ENCODE measurements around the gene IFRD2.
A peak's percentile ranks its signal among the peaks of the same experiment; 100 is the strongest.

IFRD2 gene

DNA sequence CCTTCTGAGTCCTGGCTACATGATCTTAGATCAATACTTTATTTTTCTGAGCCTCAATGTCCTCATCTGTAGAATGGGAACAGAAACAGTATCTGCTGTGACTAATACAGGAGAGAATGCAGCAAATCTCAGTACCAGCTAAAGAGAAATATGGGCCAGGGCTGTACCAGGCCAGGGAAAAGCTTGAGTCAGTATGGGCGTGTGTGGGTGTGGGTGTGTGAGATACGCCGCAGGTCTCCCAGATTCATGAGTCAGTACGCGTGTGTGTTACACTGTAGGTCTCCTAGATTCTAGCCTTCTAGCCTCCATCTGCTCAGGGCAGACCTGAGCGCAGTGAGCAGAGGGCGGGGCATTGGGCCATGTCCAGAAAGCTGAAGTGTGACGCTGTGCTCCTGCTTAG lies 41.0 kb downstream of the IFRD2 start:
- no peak for DNase-seq (ENCODE audit: low spot score)
- in situ Hi-C loops (cut with MboI; ENCODE audit: low pct_unique_long_range_greater_than_20kb, low sequenced_read_pairs, unreplicated experiment): no loop called here
- TF ChIP-seq, protein P1, sequence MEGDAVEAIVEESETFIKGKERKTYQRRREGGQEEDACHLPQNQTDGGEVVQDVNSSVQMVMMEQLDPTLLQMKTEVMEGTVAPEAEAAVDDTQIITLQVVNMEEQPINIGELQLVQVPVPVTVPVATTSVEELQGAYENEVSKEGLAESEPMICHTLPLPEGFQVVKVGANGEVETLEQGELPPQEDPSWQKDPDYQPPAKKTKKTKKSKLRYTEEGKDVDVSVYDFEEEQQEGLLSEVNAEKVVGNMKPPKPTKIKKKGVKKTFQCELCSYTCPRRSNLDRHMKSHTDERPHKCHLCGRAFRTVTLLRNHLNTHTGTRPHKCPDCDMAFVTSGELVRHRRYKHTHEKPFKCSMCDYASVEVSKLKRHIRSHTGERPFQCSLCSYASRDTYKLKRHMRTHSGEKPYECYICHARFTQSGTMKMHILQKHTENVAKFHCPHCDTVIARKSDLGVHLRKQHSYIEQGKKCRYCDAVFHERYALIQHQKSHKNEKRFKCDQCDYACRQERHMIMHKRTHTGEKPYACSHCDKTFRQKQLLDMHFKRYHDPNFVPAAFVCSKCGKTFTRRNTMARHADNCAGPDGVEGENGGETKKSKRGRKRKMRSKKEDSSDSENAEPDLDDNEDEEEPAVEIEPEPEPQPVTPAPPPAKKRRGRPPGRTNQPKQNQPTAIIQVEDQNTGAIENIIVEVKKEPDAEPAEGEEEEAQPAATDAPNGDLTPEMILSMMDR (IDR thresholded peaks at IDR 0.05; ENCODE audit: extremely low read depth, insufficient read depth, missing control alignments): no peak

- DNase-seq (ENCODE audit: low spot score): no peak
- in situ Hi-C loops (cut with MboI; ENCODE audit: low pct_unique_long_range_greater_than_20kb, low sequenced_read_pairs, unreplicated experiment): no loop called here
- TF ChIP-seq, protein P1 (IDR thresholded peaks at IDR 0.05; ENCODE audit: extremely low read depth, insufficient read depth, missing control alignments): no peak
Observed at GRCh38 chr3:50250514-50250913, 41.7 kb downstream of the IFRD2 start.

- in situ Hi-C loops (cut with MboI; ENCODE audit: low pct_unique_long_range_greater_than_20kb, low sequenced_read_pairs, unreplicated experiment): no loop called here
- no peak for DNase-seq (ENCODE audit: low spot score)
- TF ChIP-seq, protein P1 (IDR thresholded peaks at IDR 0.05; ENCODE audit: extremely low read depth, insufficient read depth, missing control alignments): no peak
Observed at GRCh38 chr3:50249457-50249856, 42.8 kb downstream of the IFRD2 start.

DNA sequence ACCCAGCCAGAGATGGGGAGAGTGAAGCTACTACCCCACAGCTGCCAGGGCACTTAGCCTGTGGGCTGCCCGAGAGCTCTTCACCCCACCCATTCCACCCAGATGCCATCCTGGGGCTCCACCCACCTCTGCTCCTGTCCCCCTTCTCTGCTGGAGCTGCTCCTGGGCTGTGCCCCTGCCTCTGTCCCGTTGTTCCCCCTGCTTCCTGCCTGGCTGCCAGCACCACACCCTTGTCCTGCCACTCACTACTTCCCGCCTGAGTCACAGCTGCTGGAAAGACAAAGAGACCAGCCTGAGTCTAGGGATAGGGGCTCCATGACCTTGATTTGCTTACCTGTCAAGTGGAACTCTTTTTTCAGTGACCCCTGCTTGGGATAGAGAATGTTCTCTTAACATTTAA lies 43.8 kb downstream of the IFRD2 start:
- TF ChIP-seq, protein P1 (IDR thresholded peaks at IDR 0.05; ENCODE audit: extremely low read depth, insufficient read depth, missing control alignments): no peak
- in situ Hi-C loops (cut with MboI; ENCODE audit: low pct_unique_long_range_greater_than_20kb, low sequenced_read_pairs, unreplicated experiment): no loop called here
- DNase-seq (ENCODE audit: low spot score): no peak

DNA sequence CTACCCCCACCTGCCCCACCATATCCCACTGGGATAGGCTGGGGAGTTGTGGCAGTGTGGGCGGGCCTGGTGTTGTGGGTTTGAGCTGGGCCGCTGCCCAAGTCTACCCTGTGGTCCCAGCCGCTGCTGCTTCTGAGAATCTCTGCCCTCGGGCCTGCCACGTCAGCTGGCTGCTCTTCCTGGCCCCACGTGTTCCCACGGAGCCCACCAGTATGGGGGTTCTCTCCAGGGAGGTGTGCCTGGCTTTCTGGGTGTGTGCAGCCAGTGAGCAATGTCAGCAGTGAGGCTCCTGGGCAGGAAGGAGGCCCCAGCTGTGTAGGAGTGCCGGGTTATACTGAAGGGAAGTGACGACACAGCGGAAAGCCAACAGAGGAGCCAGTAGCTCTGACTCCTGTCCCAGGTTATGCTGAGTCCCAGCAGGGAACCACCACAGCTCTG lies 45.7 kb downstream of the IFRD2 start:
- in situ Hi-C loops (cut with MboI; ENCODE audit: low pct_unique_long_range_greater_than_20kb, low sequenced_read_pairs, unreplicated experiment): no loop called here
- TF ChIP-seq, protein P1 (IDR thresholded peaks at IDR 0.05; ENCODE audit: extremely low read depth, insufficient read depth, missing control alignments): no peak
- peak; percentile 77 for DNase-seq (ENCODE audit: low spot score)

DNA sequence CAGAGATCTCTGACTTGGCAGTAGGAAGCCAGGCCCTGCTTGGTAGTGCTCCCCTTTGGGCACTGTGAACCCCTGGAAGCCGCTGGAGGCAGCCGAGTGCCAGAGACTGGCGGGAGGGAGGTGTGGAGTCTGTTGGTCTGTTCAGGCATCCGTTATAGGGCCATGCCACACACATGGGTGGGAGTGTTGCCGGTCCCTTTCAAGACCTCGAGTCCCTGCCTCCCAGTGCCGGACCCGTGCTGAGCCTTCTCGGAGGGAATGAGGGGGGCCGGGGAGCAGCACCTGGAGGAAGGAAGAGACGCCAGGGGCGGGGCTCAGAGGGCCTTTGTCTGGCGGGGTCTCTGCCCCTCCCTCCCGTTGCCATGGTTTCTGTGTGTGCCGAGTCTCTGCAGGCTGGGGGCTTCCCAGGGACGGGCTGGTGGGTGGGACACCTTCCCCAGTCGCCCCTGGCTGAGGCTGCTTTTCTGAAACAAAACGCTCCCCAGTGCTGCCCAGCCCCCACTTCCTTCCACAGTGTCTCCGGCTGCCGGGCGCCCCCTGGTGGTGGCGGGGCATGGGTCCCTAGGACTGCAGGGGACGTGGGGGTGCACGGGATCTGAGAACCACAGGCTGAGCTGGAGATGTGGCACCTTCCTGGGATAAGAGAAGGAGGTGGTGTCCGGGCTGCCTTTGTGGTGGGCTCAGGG lies 46.3 kb downstream of the IFRD2 start:
- peak; percentile 83 for DNase-seq (ENCODE audit: low spot score)
- in situ Hi-C loops (cut with MboI; ENCODE audit: low pct_unique_long_range_greater_than_20kb, low sequenced_read_pairs, unreplicated experiment): no loop called here
- TF ChIP-seq, protein P1 (IDR thresholded peaks at IDR 0.05; ENCODE audit: extremely low read depth, insufficient read depth, missing control alignments): peak; percentile 99

Data from GM13977 (cell line).